Left ventricle myocardium inferior (tissue), 1 donor: ENCODE data around the gene NELL1. TPM values are rescaled to one million over a fixed set of nuclear protein-coding genes. Genes with fewer than 3 reads are reported as not detected.

Experiments
- DNase-seq: peaks from one replicate; pipeline ENCODE4 v3.0.0-alpha.2; 2020
- H3K27ac ChIP-seq: fragments of 200-600 bp; replicated peaks from 2 replicates; pipeline ENCODE4 v1.8.0; 2021
- H3K27me3 ChIP-seq: fragments of 200-600 bp; 2 replicates; pipeline ENCODE4 v1.8.0; 2021; ENCODE audit warnings: low read depth
- H3K36me3 ChIP-seq: fragments of 200-600 bp; 2 replicates; pipeline ENCODE4 v1.8.0; 2021
- H3K4me1 ChIP-seq: fragments of 200-600 bp; 2 replicates; pipeline ENCODE4 v1.8.0; 2021
- H3K4me3 ChIP-seq: fragments of 200-600 bp; 2 replicates; pipeline ENCODE4 v1.8.0; 2021; ENCODE audit warnings: mild to moderate bottlenecking, moderate library complexity
- H3K9me3 ChIP-seq: fragments of 200-600 bp; replicated peaks from 2 replicates; pipeline ENCODE4 v1.8.0; 2021
- intact Hi-C: fragments of 100-400 bp; cut with micrococcal nuclease; formaldehyde crosslinking; loops from one replicate; pipeline ENCODE4 v1.11.0; 2022
- total RNA-seq: library from RNA; stranded (reverse); fragmentation: NEBNext Ultra II Directional; extraction: Animal tissue kit (Norgen Biotek cat#: 25700); gene quantifications from one replicate; pipeline ENCODE4 v1.2.1, GENCODE V29; 2021
- TF ChIP-seq, protein P1 (sequence below): fragments of 200-600 bp; IDR thresholded peaks from 2 replicates; pipeline ENCODE4 v1.8.0; 2021; ENCODE audit warnings: antibody characterized with exemption, mild to moderate bottlenecking, borderline replicate concordance
- donor health status: DM: no; HTN: yes; CAD: no; lungs with severe emphysema.

The NELL1 gene
- total RNA-seq, 1 donor from 2014 or later = not detected

DNA sequence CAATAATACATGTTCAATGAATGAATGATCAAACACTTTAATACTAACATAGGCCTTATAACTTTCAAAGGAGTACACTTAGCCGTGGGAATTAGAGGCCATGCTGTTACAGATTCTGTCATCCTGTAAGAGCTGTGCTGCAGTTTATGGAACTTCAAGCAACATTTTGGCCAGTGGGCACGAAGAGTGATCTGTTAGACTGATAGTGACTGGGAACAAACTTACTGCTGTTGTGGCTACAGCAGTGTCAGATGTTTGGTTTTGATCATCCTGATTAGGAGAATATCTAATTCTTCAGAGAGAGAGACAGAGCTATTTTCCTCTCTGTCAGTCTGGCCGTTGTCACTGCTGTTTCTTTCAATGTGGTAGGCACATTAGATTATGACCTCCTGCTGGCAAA is 348.9 kb downstream of the NELL1 start:
- no peak for DNase-seq
- Histone ChIP-seq H3K4me3 (no peak overlapping the region), H3K9me3 (peaks cover 2% of the 10 kb centered on the region), H3K36me3 (no peaks in the 10 kb centered on the region), H3K27me3 (peaks cover 7% of the 10 kb centered on the region), H3K27ac (no peak overlapping the region), H3K4me1 (no peaks in the 10 kb centered on the region)
- TF ChIP-seq, protein P1, sequence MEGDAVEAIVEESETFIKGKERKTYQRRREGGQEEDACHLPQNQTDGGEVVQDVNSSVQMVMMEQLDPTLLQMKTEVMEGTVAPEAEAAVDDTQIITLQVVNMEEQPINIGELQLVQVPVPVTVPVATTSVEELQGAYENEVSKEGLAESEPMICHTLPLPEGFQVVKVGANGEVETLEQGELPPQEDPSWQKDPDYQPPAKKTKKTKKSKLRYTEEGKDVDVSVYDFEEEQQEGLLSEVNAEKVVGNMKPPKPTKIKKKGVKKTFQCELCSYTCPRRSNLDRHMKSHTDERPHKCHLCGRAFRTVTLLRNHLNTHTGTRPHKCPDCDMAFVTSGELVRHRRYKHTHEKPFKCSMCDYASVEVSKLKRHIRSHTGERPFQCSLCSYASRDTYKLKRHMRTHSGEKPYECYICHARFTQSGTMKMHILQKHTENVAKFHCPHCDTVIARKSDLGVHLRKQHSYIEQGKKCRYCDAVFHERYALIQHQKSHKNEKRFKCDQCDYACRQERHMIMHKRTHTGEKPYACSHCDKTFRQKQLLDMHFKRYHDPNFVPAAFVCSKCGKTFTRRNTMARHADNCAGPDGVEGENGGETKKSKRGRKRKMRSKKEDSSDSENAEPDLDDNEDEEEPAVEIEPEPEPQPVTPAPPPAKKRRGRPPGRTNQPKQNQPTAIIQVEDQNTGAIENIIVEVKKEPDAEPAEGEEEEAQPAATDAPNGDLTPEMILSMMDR = no peak
- intact Hi-C loops = no loop called here

- Histone ChIP-seq H3K27me3 (no peaks in the 10 kb centered on the region), H3K36me3 (no peaks in the 10 kb centered on the region), H3K4me1 (no peaks in the 10 kb centered on the region), H3K4me3 (no peak overlapping the region), H3K9me3 (no peaks in the 10 kb centered on the region), H3K27ac (no peak overlapping the region)
- intact Hi-C loops = no loop called here
- TF ChIP-seq, protein P1 = no peak
- DNase-seq = no peak
These were observed 357.3 kb downstream of the NELL1 start for GRCh38 chr11:21026685-21027084.

- no peak for DNase-seq
- Histone ChIP-seq H3K4me3 (no peak overlapping the region), H3K4me1 (no peaks in the 10 kb centered on the region), H3K9me3 (peaks cover 16% of the 10 kb centered on the region), H3K36me3 (no peaks in the 10 kb centered on the region), H3K27me3 (no peaks in the 10 kb centered on the region), H3K27ac (no peak overlapping the region)
- intact Hi-C loops = no loop called here
- TF ChIP-seq, protein P1 = no peak
These were observed 368.5 kb downstream of the NELL1 start for GRCh38 chr11:21037850-21038249.

- Histone ChIP-seq H3K27me3 (no peaks in the 10 kb centered on the region), H3K27ac (no peak overlapping the region), H3K9me3 (peaks cover 16% of the 10 kb centered on the region), H3K36me3 (no peaks in the 10 kb centered on the region), H3K4me1 (no peaks in the 10 kb centered on the region), H3K4me3 (no peak overlapping the region)
- no peak for DNase-seq
- intact Hi-C loops = no loop called here
- TF ChIP-seq, protein P1 = no peak
These were observed 369.4 kb downstream of the NELL1 start for GRCh38 chr11:21038801-21039200.

- DNase-seq = no peak
- intact Hi-C loops = no loop called here
- peaks cover 14% of the 10 kb centered on the region for H3K9me3 ChIP-seq
- H3K27me3 ChIP-seq = no peaks in the 10 kb centered on the region
- no peak overlapping the region for H3K4me3 ChIP-seq
- TF ChIP-seq, protein P1 = no peak
- no peak overlapping the region for H3K27ac ChIP-seq
- H3K4me1 ChIP-seq = no peaks in the 10 kb centered on the region
- H3K36me3 ChIP-seq = no peaks in the 10 kb centered on the region
These were observed 371.2 kb downstream of the NELL1 start for GRCh38 chr11:21040630-21041029.

DNA sequence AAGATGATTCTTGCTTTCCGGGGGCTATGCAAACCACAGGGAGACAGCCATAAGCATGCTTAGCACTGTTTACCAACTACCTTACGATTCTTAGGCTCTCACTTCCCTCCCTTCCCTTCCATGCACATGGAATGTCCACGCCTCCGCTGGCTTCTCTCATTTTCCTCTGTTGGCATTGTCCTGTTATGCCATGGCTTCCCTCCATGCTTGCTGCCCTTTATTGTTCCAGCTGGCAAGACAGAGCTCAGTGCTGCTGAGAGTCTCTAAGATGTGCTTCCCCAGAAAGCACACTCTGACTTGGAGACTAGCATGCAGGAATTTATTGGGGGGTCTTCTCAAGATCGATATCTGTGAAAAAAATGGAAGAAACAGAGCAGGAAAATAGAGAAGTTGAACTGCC is 379.2 kb downstream of the NELL1 start:
- H3K4me3 ChIP-seq = no peak overlapping the region
- H3K9me3 ChIP-seq = no peaks in the 10 kb centered on the region
- no peak for DNase-seq
- no peaks in the 10 kb centered on the region for H3K27me3 ChIP-seq
- no peaks in the 10 kb centered on the region for H3K4me1 ChIP-seq
- H3K36me3 ChIP-seq = no peaks in the 10 kb centered on the region
- H3K27ac ChIP-seq = no peak overlapping the region
- intact Hi-C loops = no loop called here
- TF ChIP-seq, protein P1 = no peak
